Uterus (tissue), 2 donors: ENCODE measurements around the gene MYF6.

Experiments used
- POLR2A ChIP-seq, 2 donors: fragments of 450-650 bp; IDR thresholded peaks; one replicate each; pipeline ENCODE4 v1.6.1; 2016; ENCODE audit warnings: antibody characterized with exemption in 2 of 2, mild to moderate bottlenecking in 1 of 2, moderate library complexity in 1 of 2
- TF ChIP-seq, protein P1 (sequence below), 4 experiments: fragments of 200-600 bp in 2 of 4; fragments of 450-650 bp in 2 of 4; sonication (generic) in 2 of 4; IDR thresholded peaks; one replicate each; pipeline ENCODE4 v1.5.1; 2016 to 2019; ENCODE audit warnings: antibody characterized with exemption in 4 of 4, mild to moderate bottlenecking in 2 of 4, moderate library complexity in 1 of 4

DNA sequence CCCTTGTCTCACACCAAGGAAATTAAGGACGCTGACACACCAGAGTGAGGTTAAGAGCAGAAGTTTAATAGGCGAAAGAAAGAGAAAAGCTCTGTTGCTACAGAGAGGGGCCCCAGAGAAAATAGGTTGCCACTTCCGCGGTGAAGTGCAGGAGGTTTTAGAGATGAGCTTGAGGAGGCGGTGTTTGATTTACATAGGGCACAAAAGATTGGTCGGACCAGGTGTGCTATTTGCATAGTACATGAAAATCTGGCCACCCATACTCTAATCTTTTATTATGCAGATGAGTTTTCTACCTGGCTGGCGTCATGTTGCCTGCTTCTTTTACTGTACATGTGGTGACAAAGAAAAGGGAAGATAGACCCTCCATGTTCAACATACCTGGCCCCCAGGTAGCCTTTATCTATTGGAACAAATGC is 23.3 kb upstream of the MYF6 start:
- TF ChIP-seq, protein P1, sequence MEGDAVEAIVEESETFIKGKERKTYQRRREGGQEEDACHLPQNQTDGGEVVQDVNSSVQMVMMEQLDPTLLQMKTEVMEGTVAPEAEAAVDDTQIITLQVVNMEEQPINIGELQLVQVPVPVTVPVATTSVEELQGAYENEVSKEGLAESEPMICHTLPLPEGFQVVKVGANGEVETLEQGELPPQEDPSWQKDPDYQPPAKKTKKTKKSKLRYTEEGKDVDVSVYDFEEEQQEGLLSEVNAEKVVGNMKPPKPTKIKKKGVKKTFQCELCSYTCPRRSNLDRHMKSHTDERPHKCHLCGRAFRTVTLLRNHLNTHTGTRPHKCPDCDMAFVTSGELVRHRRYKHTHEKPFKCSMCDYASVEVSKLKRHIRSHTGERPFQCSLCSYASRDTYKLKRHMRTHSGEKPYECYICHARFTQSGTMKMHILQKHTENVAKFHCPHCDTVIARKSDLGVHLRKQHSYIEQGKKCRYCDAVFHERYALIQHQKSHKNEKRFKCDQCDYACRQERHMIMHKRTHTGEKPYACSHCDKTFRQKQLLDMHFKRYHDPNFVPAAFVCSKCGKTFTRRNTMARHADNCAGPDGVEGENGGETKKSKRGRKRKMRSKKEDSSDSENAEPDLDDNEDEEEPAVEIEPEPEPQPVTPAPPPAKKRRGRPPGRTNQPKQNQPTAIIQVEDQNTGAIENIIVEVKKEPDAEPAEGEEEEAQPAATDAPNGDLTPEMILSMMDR (IDR thresholded peaks at IDR 0.05): no peak
- no peak for TF ChIP-seq POLR2A (IDR thresholded peaks at IDR 0.05)
